Measurements from ENCODE around the gene ARMC5.
"Not testable (repeated sequence)": the region's sequence is repeated elsewhere in the genome, so short reads cannot be mapped to it uniquely, and the experiment has no call there.

The ARMC5 gene

GRCh38 chr16:31439519-31439918 lies 19.8 kb upstream of the ARMC5 start:
- H3K27ac ChIP-seq (ENCODE audit: low read length) = no peak overlapping the region
- H2AFZ ChIP-seq (ENCODE audit: low read depth, low read length) = no peak overlapping the region
- H4K20me1 ChIP-seq (ENCODE audit: insufficient read depth, low read length) = no peaks in the 10 kb centered on the region
- H3K36me3 ChIP-seq (ENCODE audit: insufficient read depth, low read length) = no peaks in the 10 kb centered on the region
- H3K4me1 ChIP-seq (ENCODE audit: insufficient read depth, low read length) = peaks cover 12% of the 10 kb centered on the region
- H3K27me3 ChIP-seq (ENCODE audit: insufficient read depth, low read length, poor library complexity) = no peaks in the 10 kb centered on the region
- no peak overlapping the region for H3K9ac ChIP-seq (ENCODE audit: low read depth, low read length)
- ATAC-seq (ENCODE audit: insufficient read depth, low read depth) (no peak), DNase-seq (no peak)
- H3K9me3 ChIP-seq (ENCODE audit: insufficient read depth, low read length, severe bottlenecking) = no peaks in the 10 kb centered on the region
- TF ChIP-seq EZH2 (IDR thresholded peaks at IDR 0.05; ENCODE audit: borderline replicate concordance, low read depth, low read length, severe bottlenecking) = no peak
- no peak for TF ChIP-seq CTCF (IDR thresholded peaks at IDR 0.05; ENCODE audit: borderline replicate concordance, extremely low read depth, low read length, poor library complexity, severe bottlenecking)
- H3K79me2 ChIP-seq (ENCODE audit: insufficient read depth, low read length) = no peaks in the 10 kb centered on the region
- H3K4me2 ChIP-seq (ENCODE audit: insufficient read depth, low read length) = no peak overlapping the region
- H3K4me3 ChIP-seq (ENCODE audit: low read depth in 1 of 2, low read length in 2 of 2) = no peak overlapping the region

DNA sequence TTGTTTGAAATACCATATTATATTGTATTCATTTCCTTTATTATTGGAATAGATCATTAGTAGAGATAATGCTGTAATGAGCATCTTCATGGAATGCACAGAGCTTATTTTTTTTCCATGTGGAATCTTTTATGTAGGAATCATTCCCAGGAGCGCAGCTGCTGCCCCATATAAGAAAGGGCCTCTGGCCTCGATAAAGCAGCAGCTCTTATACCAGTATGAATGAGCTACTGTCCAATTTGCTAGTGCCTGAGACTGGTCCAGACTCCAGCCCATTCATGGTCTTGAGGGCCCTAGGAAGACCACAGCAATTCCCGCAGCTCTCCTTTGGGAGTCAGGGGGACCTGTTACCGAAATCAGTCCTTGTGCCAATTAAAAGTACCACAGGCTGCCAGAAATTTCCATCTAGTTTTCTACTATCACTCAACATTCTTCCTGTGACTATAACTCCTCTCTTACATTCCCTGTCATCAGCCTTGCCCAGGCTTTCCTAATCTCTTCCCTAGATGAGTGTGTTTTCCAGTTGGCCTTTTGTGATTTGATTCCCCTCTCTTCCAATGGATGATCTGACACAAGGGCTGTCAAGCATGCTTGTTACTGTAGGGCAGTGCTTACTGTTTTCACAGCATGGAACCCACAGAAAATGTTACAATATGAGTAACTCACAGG lies 18.7 kb upstream of the ARMC5 start:
- Histone ChIP-seq H3K27ac (ENCODE audit: low read length) (no peak overlapping the region), H3K4me3 (ENCODE audit: low read depth in 1 of 2, low read length in 2 of 2) (no peak overlapping the region), H4K20me1 (ENCODE audit: insufficient read depth, low read length) (no peaks in the 10 kb centered on the region), H3K4me2 (ENCODE audit: insufficient read depth, low read length) (no peak overlapping the region), H3K27me3 (ENCODE audit: insufficient read depth, low read length, poor library complexity) (no peaks in the 10 kb centered on the region), H3K9ac (ENCODE audit: low read depth, low read length) (no peak overlapping the region), H3K36me3 (ENCODE audit: insufficient read depth, low read length) (no peaks in the 10 kb centered on the region), H3K79me2 (ENCODE audit: insufficient read depth, low read length) (no peaks in the 10 kb centered on the region), H3K9me3 (ENCODE audit: insufficient read depth, low read length, severe bottlenecking) (no peaks in the 10 kb centered on the region), H3K4me1 (ENCODE audit: insufficient read depth, low read length) (peaks cover 12% of the 10 kb centered on the region), H2AFZ (ENCODE audit: low read depth, low read length) (no peak overlapping the region)
- no peak for ATAC-seq (ENCODE audit: insufficient read depth, low read depth)
- DNase-seq = no peak
- TF ChIP-seq EZH2 (IDR thresholded peaks at IDR 0.05; ENCODE audit: borderline replicate concordance, low read depth, low read length, severe bottlenecking) (no peak), CTCF (IDR thresholded peaks at IDR 0.05; ENCODE audit: borderline replicate concordance, extremely low read depth, low read length, poor library complexity, severe bottlenecking) (no peak)

DNA sequence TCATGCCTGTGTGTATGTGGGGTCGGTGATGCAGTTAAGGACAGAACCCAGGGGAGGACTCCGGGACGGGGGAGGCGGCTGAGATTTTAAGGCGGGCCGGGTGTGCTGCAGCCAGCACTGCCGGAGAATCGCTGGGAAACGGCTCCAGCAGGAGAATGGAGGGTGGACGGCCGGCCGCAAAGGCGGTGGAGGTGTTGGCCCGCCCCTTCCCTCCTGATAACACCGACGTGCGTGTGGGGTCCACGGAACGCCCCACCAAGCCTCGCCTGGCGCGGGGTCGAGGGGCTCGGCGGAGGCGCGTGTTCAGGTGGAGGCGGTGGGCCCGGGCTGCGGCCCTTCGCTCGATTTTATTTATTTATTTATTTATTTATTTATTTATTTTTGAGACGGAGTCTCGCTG lies 17.3 kb upstream of the ARMC5 start:
- Histone ChIP-seq H3K4me2 (ENCODE audit: insufficient read depth, low read length) (no peak overlapping the region), H3K9me3 (ENCODE audit: insufficient read depth, low read length, severe bottlenecking) (no peaks in the 10 kb centered on the region), H3K4me1 (ENCODE audit: insufficient read depth, low read length) (peaks cover 12% of the 10 kb centered on the region), H4K20me1 (ENCODE audit: insufficient read depth, low read length) (no peaks in the 10 kb centered on the region), H2AFZ (ENCODE audit: low read depth, low read length) (no peak overlapping the region; the same call in 1 of the 2 replicates), H3K4me3 (ENCODE audit: low read depth in 1 of 2, low read length in 2 of 2) (no peak overlapping the region), H3K27ac (ENCODE audit: low read length) (no peak overlapping the region), H3K79me2 (ENCODE audit: insufficient read depth, low read length) (no peaks in the 10 kb centered on the region), H3K27me3 (ENCODE audit: insufficient read depth, low read length, poor library complexity) (no peaks in the 10 kb centered on the region), H3K36me3 (ENCODE audit: insufficient read depth, low read length) (no peaks in the 10 kb centered on the region), H3K9ac (ENCODE audit: low read depth, low read length) (no peak overlapping the region)
- ATAC-seq (ENCODE audit: insufficient read depth, low read depth) (no peak), DNase-seq (no peak)
- TF ChIP-seq CTCF (IDR thresholded peaks at IDR 0.05; ENCODE audit: borderline replicate concordance, extremely low read depth, low read length, poor library complexity, severe bottlenecking) = no peak
- TF ChIP-seq EZH2 (IDR thresholded peaks at IDR 0.05; ENCODE audit: borderline replicate concordance, low read depth, low read length, severe bottlenecking) = no peak

DNA sequence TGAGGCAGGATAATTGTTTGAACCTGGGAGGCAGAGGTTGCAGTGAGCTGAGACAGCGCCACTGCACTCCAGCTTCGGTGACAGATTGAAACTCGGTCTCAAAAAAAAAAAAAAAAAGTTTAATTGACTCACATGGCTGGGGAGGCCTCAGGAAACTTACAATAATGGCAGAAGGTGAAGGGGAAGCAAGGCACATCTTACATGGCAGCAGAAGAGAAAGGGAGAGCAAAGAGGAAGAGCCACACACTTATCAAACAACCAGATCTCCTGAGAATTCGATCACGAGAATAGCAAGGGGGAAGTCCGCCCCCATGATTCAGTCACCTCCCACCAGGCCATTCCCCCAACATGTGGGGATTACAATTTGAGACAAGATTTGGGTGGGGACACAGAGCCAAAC lies 13.4 kb upstream of the ARMC5 start:
- H3K4me1 ChIP-seq (ENCODE audit: insufficient read depth, low read length) = peaks cover 12% of the 10 kb centered on the region
- not testable (repeated sequence) for H3K9me3 ChIP-seq (ENCODE audit: insufficient read depth, low read length, severe bottlenecking); H3K36me3 ChIP-seq (ENCODE audit: insufficient read depth, low read length); H3K4me2 ChIP-seq (ENCODE audit: insufficient read depth, low read length); H3K27ac ChIP-seq (ENCODE audit: low read length); DNase-seq; H2AFZ ChIP-seq (ENCODE audit: low read depth, low read length); H3K27me3 ChIP-seq (ENCODE audit: insufficient read depth, low read length, poor library complexity); H3K79me2 ChIP-seq (ENCODE audit: insufficient read depth, low read length); H4K20me1 ChIP-seq (ENCODE audit: insufficient read depth, low read length); ATAC-seq (ENCODE audit: insufficient read depth, low read depth); H3K9ac ChIP-seq (ENCODE audit: low read depth, low read length); H3K4me3 ChIP-seq (ENCODE audit: low read depth in 1 of 2, low read length in 2 of 2)
